Measurements from ENCODE around the gene KRTAP12-1.

DNA sequence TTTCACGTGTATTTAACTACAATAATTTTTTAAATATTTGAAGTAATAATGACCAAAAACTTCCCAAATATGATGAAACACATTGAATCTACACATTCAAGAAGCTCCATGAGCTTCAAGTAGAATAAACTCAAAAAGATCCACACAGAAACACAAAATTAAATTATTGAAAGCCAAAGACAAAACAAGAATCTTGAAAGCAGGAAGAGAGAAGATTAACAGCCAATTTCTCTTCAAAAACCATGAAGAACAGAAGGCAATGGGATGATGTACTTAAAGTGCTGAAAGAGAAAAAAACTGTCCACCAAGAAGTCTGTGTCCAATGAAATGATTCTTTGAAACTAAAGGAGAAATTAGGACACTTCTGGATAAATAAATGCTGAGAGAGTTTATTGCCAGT lies 49.9 kb downstream of the KRTAP12-1 start:
- TF ChIP-seq, protein P1, sequence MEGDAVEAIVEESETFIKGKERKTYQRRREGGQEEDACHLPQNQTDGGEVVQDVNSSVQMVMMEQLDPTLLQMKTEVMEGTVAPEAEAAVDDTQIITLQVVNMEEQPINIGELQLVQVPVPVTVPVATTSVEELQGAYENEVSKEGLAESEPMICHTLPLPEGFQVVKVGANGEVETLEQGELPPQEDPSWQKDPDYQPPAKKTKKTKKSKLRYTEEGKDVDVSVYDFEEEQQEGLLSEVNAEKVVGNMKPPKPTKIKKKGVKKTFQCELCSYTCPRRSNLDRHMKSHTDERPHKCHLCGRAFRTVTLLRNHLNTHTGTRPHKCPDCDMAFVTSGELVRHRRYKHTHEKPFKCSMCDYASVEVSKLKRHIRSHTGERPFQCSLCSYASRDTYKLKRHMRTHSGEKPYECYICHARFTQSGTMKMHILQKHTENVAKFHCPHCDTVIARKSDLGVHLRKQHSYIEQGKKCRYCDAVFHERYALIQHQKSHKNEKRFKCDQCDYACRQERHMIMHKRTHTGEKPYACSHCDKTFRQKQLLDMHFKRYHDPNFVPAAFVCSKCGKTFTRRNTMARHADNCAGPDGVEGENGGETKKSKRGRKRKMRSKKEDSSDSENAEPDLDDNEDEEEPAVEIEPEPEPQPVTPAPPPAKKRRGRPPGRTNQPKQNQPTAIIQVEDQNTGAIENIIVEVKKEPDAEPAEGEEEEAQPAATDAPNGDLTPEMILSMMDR (conservative IDR thresholded peaks at IDR 0.05 in 1 of 2, IDR thresholded peaks at IDR 0.05 in 1 of 2; ENCODE audit: extremely low read depth in 1 of 2, insufficient read depth in 1 of 2, low read depth in 1 of 2, low read length in 2 of 2), result no peak
- no peak for TF ChIP-seq EZH2 (IDR thresholded peaks at IDR 0.05; ENCODE audit: borderline replicate concordance, low read length)
